ENCODE data around the gene LAG3. TPM values are rescaled to one million over a fixed set of nuclear protein-coding genes. Genes with fewer than 3 reads are reported as not detected.

Gene LAG3
- total RNA-seq, 1 experiment from 2014 or later = 2.6 TPM

GRCh38 chr12:6796576-6796975 is 24.3 kb downstream of the LAG3 start (continued):
- no peak for TF ChIP-seq E2F1 (CRISPR knock-in tag; IDR thresholded peaks at IDR 0.05)
- TF ChIP-seq KAT7 (CRISPR knock-in tag; IDR thresholded peaks at IDR 0.05; ENCODE audit: borderline replicate concordance) = no peak
- no peak for TF ChIP-seq E2F4 (CRISPR knock-in tag; IDR thresholded peaks at IDR 0.05; ENCODE audit: borderline replicate concordance, low read depth)
- TF ChIP-seq E2F5 (CRISPR knock-in tag; IDR thresholded peaks at IDR 0.05) = no peak

GRCh38 chr12:6799147-6799546 is 26.8 kb downstream of the LAG3 start:
- Mint-ChIP-seq H3K36me3 (peaks cover 2% of the 10 kb centered on the region), H3K4me3 (no peak overlapping the region), H3K27me3 (ENCODE audit: low read depth) (peaks cover 19% of the 10 kb centered on the region), H3K27ac (no peak overlapping the region), H3K4me1 (peaks cover 2% of the 10 kb centered on the region; the same call in 1 of the 2 replicates), H3K9me3 (peaks cover 2% of the 10 kb centered on the region)
- ChIA-PET POLR2A (no interaction called here), CTCF (interaction anchor here (1.2 to 1.5 kb wide), 2 partner anchors 26 to 45 kb away, joined by 3 read pairs; no protein-coding TSS in a partner anchor)
- TF ChIP-seq SOX15 (CRISPR knock-in tag; IDR thresholded peaks at IDR 0.05) = no peak
- TF ChIP-seq ZNF423 (CRISPR knock-in tag; IDR thresholded peaks at IDR 0.05) = no peak
- TF ChIP-seq GRHL2 (CRISPR knock-in tag; IDR thresholded peaks at IDR 0.05; ENCODE audit: insufficient replicate concordance, severe bottlenecking) = no peak
- TF ChIP-seq MLX (CRISPR knock-in tag; IDR thresholded peaks at IDR 0.05) = no peak
- TF ChIP-seq ZNF138 (CRISPR knock-in tag; conservative IDR thresholded peaks at IDR 0.05) = no peak
- no peak for TF ChIP-seq NR1H2 (CRISPR knock-in tag; IDR thresholded peaks at IDR 0.05)
- TF ChIP-seq JUN (CRISPR knock-in tag; IDR thresholded peaks at IDR 0.05) = no peak
- TF ChIP-seq ZNF281 (CRISPR knock-in tag; IDR thresholded peaks at IDR 0.05) = no peak
- no peak for TF ChIP-seq NFE2L1 (CRISPR knock-in tag; IDR thresholded peaks at IDR 0.05)
- no peak for TF ChIP-seq USF2 (CRISPR knock-in tag; IDR thresholded peaks at IDR 0.05)
- no peak for TF ChIP-seq ZNF219 (CRISPR knock-in tag; IDR thresholded peaks at IDR 0.05; ENCODE audit: borderline replicate concordance)
- no peak for TF ChIP-seq E2F4 (CRISPR knock-in tag; IDR thresholded peaks at IDR 0.05; ENCODE audit: borderline replicate concordance, low read depth)
- DNase-seq (ENCODE audit: low spot score) (no peak), ATAC-seq (no peak)
